Stimulated activated CD4-positive, alpha-beta T cell treated with anti-CD3 and anti-CD28 coated beads, Interleukin-1b, Interleukin-23, amount 100 ng/mL, for 48 hours (primary cell): ENCODE data around the gene HSF2.

ENCODE experiments used
- DNase-seq: peaks from one replicate; pipeline ENCODE4 v3.0.0-alpha.2; 2020

HSF2 gene

GRCh38 chr6:122400121-122400450 is 634 bp downstream of the HSF2 start:
- DNase-seq: peak; percentile 21

GRCh38 chr6:122400462-122401089 is 1.1 kb downstream of the HSF2 start:
- no peak for DNase-seq

GRCh38 chr6:122401104-122401503 is 1.7 kb downstream of the HSF2 start:
- DNase-seq: no peak

- DNase-seq: no peak
These were observed 5.0 kb downstream of the HSF2 start for GRCh38 chr6:122404444-122404843.

- DNase-seq: no peak
These were observed 6.0 kb downstream of the HSF2 start for GRCh38 chr6:122405417-122405816.

GRCh38 chr6:122406187-122406586 is 6.7 kb downstream of the HSF2 start:
- no peak for DNase-seq

- no peak for DNase-seq
These were observed 8.3 kb downstream of the HSF2 start for GRCh38 chr6:122407712-122408111.

- no peak for DNase-seq
These were observed 8.8 kb downstream of the HSF2 start for GRCh38 chr6:122408240-122408639.

GRCh38 chr6:122408702-122409458 is 9.4 kb downstream of the HSF2 start:
- DNase-seq: no peak

- DNase-seq: no peak
These were observed 12.5 kb downstream of the HSF2 start for GRCh38 chr6:122412001-122412400.

- DNase-seq: no peak
These were observed 17.4 kb downstream of the HSF2 start for GRCh38 chr6:122416825-122417224.

GRCh38 chr6:122422003-122422402 is 22.6 kb downstream of the HSF2 start:
- DNase-seq: no peak

GRCh38 chr6:122422614-122423267 is 23.3 kb downstream of the HSF2 start:
- no peak for DNase-seq

GRCh38 chr6:122423734-122424133 is 24.3 kb downstream of the HSF2 start:
- no peak for DNase-seq

GRCh38 chr6:122426597-122426996 is 27.1 kb downstream of the HSF2 start:
- DNase-seq: no peak

GRCh38 chr6:122428781-122429180 is 29.3 kb downstream of the HSF2 start:
- no peak for DNase-seq

- no peak for DNase-seq
These were observed 29.9 kb downstream of the HSF2 start for GRCh38 chr6:122429323-122429722.

- DNase-seq: no peak
These were observed 32.3 kb downstream of the HSF2 start for GRCh38 chr6:122431780-122432179.

GRCh38 chr6:122432816-122433215 is 33.4 kb downstream of the HSF2 start:
- DNase-seq: no peak

GRCh38 chr6:122438975-122439374 is 39.5 kb downstream of the HSF2 start:
- no peak for DNase-seq

GRCh38 chr6:122445274-122445673 is 45.8 kb downstream of the HSF2 start:
- no peak for DNase-seq

- no peak for DNase-seq
These were observed 49.6 kb downstream of the HSF2 start for GRCh38 chr6:122449069-122449468.

- no peak for DNase-seq
These were observed 53.1 kb downstream of the HSF2 start for GRCh38 chr6:122452509-122452908.

GRCh38 chr6:122454673-122455072 is 55.2 kb downstream of the HSF2 start:
- no peak for DNase-seq
